ENCODE results near the gene TMEM254.

- TF ChIP-seq CTCF (IDR thresholded peaks at IDR 0.05): no peak
- no peak for TF ChIP-seq POLR2A (IDR thresholded peaks at IDR 0.05)
These were observed 63.4 kb downstream of the TMEM254 start for GRCh38 chr10:80141696-80142460.

All from testis (tissue), 2 donors.